Esophagus squamous epithelium (tissue), 5 donors: ENCODE measurements around the gene TRIM29. TPM values are rescaled to one million over a fixed set of nuclear protein-coding genes. Genes with fewer than 3 reads are reported as not detected.
"Not testable (repeated sequence)": the region's sequence is repeated elsewhere in the genome, so short reads cannot be mapped to it uniquely, and the experiment has no call there.

Source experiments
- DNase-seq: peaks from one replicate; lab custom pipeline; 2025; lab: John Stamatoyannopoulos, UW
- H3K27ac ChIP-seq, 4 donors: fragments of 200-600 bp; sonication (generic); one replicate each; pipeline ENCODE4 v1.5.1; 2016 to 2019; ENCODE audit warnings: mild to moderate bottlenecking in 1 of 4
- H3K27me3 ChIP-seq, 4 donors: fragments of 200-600 bp; sonication (generic); 1 replicate in 3 of 4; 2 replicates in 1 of 4; pipeline versions ENCODE4 v1.5.1 to v1.6.0; 2017 to 2021; ENCODE audit warnings: antibody characterized with exemption in 1 of 4
- H3K36me3 ChIP-seq, 3 donors: fragments of 200-600 bp; sonication (generic); one replicate each; pipeline ENCODE4 v1.5.1; 2016 to 2019
- H3K4me1 ChIP-seq, 3 donors: fragments of 200-600 bp; sonication (generic); one replicate each; pipeline ENCODE4 v1.5.1; 2017 to 2019
- H3K4me3 ChIP-seq, 4 donors: fragments of 200-600 bp; sonication (generic); 1 replicate in 3 of 4; 2 replicates in 1 of 4; pipeline ENCODE4 v1.5.1; 2016 to 2019; ENCODE audit warnings: mild to moderate bottlenecking in 2 of 4, moderate library complexity in 1 of 4
- H3K9me3 ChIP-seq, 3 donors: fragments of 200-600 bp; sonication (generic); one replicate each; pipeline ENCODE4 v1.5.1; 2016 to 2019
- CTCF ChIP-seq, 6 experiments: fragments of 450-650 bp in 4 of 6; fragments of 200-600 bp in 2 of 6; sonication (generic) in 2 of 6; IDR thresholded peaks; one replicate each; pipeline ENCODE4 v1.5.1; 2016 to 2019; ENCODE audit warnings: antibody characterized with exemption in 6 of 6, mild to moderate bottlenecking in 4 of 6, moderate library complexity in 4 of 6
- POLR2A ChIP-seq, 4 donors: fragments of 450-650 bp; IDR thresholded peaks; one replicate each; pipeline ENCODE4 v1.6.1; 2017; ENCODE audit warnings: antibody characterized with exemption in 4 of 4, mild to moderate bottlenecking in 4 of 4, moderate library complexity in 3 of 4
- WGBS, 2 donors: methylation state at CpG; one replicate each; pipeline ENCODE4 v1.1.5; 2018; 5-methylcytosine and 5-hydroxymethylcytosine counted together
- intact Hi-C: fragments of 100-400 bp; cut with DNase I; formaldehyde crosslinking; loops from one replicate; pipeline ENCODE4 v1.15.0; 2022
- total RNA-seq, 4 donors: library from RNA; depleted of rRNA; stranded (reverse); fragments of >200 nt; gene quantifications; one replicate each; pipeline ENCODE4 v1.1.0, GENCODE V29; 2016
- donor health status: DM: yes; HTN: yes; CAD: no.

TRIM29 gene
- total RNA-seq, 4 donors from 2014 or later = 691 to 1,472 (median 816) TPM

- no peak for DNase-seq
- 29 to 39% methylated on average over 4 to 7 of the region's 7 CpGs for WGBS, 2 donors
- TF ChIP-seq CTCF (IDR thresholded peaks at IDR 0.05) = no peak
- no peak for TF ChIP-seq POLR2A (IDR thresholded peaks at IDR 0.05)
- peaks cover 5 to 84% (median 50%) of the 10 kb centered on the region in 3 donors for H3K4me1 ChIP-seq
- H3K27ac ChIP-seq = peak overlapping the region in 3 of 4 donors; percentile 7 to 85 (median 32)
- intact Hi-C loops = no loop called here
- no peak overlapping the region for H3K4me3 ChIP-seq
- H3K27me3 ChIP-seq = peaks cover 0 to 3% (median 0%) of the 10 kb centered on the region in 4 donors
- H3K9me3 ChIP-seq = no peaks in the 10 kb centered on the region
- no peaks in the 10 kb centered on the region for H3K36me3 ChIP-seq
Observed at GRCh38 chr11:120182372-120182771, 44.5 kb upstream of the TRIM29 start.

GRCh38 chr11:120181376-120181975 is 43.6 kb upstream of the TRIM29 start:
- H3K27ac ChIP-seq = peak overlapping the region in 2 of 4 donors; percentile 52 to 56
- H3K36me3 ChIP-seq = no peaks in the 10 kb centered on the region
- H3K27me3 ChIP-seq = peaks cover 0 to 3% (median 0%) of the 10 kb centered on the region in 4 donors
- H3K4me3 ChIP-seq = no peak overlapping the region
- 90 to 91% methylated on average over 7 to 8 of the region's 10 CpGs for WGBS, 2 donors
- intact Hi-C loops = no loop called here
- peaks cover 5 to 75% (median 42%) of the 10 kb centered on the region in 3 donors for H3K4me1 ChIP-seq
- TF ChIP-seq CTCF (IDR thresholded peaks at IDR 0.05) (no peak), POLR2A (IDR thresholded peaks at IDR 0.05) (no peak)
- no peak for DNase-seq
- H3K9me3 ChIP-seq = no peaks in the 10 kb centered on the region

- peaks cover 0 to 67% (median 34%) of the 10 kb centered on the region in 3 donors for H3K4me1 ChIP-seq
- H3K27ac ChIP-seq = peak overlapping the region in 2 of 4 donors; percentile 52 to 56
- H3K9me3 ChIP-seq = no peaks in the 10 kb centered on the region
- TF ChIP-seq POLR2A (IDR thresholded peaks at IDR 0.05) (no peak), CTCF (IDR thresholded peaks at IDR 0.05) (peak in 2 of 6 experiments; percentile 3 to 10)
- H3K4me3 ChIP-seq = no peak overlapping the region
- no peak for DNase-seq
- intact Hi-C loops = no loop called here
- peaks cover 0 to 3% (median 0%) of the 10 kb centered on the region in 4 donors for H3K27me3 ChIP-seq
- no CpG with 5 or more reads among the region's 11 CpGs for WGBS, 2 donors
- H3K36me3 ChIP-seq = no peaks in the 10 kb centered on the region
Observed at GRCh38 chr11:120180551-120181232, 42.8 kb upstream of the TRIM29 start.

GRCh38 chr11:120180063-120180462 is 42.1 kb upstream of the TRIM29 start:
- H3K9me3 ChIP-seq, DNase-seq, H3K36me3 ChIP-seq, H3K27me3 ChIP-seq, intact Hi-C loops, H3K4me3 ChIP-seq: not testable (repeated sequence)
- Histone ChIP-seq H3K27ac (peak overlapping the region in 2 of 4 donors; percentile 52 to 56), H3K4me1 (peaks cover 0 to 63% (median 28%) of the 10 kb centered on the region in 3 donors)
- WGBS, 2 donors = 60 to 93% methylated on average over 1 to 5 of the region's 6 CpGs

GRCh38 chr11:120179057-120179672 is 41.3 kb upstream of the TRIM29 start:
- Histone ChIP-seq H3K27me3 (peaks cover 0 to 3% (median 0%) of the 10 kb centered on the region in 4 donors), H3K4me1 (peaks cover 0 to 58% (median 26%) of the 10 kb centered on the region in 3 donors), H3K36me3 (no peaks in the 10 kb centered on the region), H3K4me3 (no peak overlapping the region), H3K27ac (peak overlapping the region in 2 of 4 donors; percentile 19 to 61), H3K9me3 (no peaks in the 10 kb centered on the region)
- DNase-seq = no peak
- intact Hi-C loops = no loop called here
- 69 to 77% methylated on average over 9 to 10 of the region's 10 CpGs for WGBS, 2 donors
- TF ChIP-seq CTCF (IDR thresholded peaks at IDR 0.05) = no peak
- no peak for TF ChIP-seq POLR2A (IDR thresholded peaks at IDR 0.05)
